NCI-H1694 (cell line): ENCODE data around the gene RFT1.
"Not testable (repeated sequence)": the region's sequence is repeated elsewhere in the genome, so short reads cannot be mapped to it uniquely, and the experiment has no call there.

Experiments used
- DNase-seq: peaks from one replicate; lab custom pipeline; 2025; lab: John Stamatoyannopoulos, UW

The RFT1 gene

GRCh38 chr3:53065841-53066480 is 64.3 kb downstream of the RFT1 start:
- no peak for DNase-seq

DNA sequence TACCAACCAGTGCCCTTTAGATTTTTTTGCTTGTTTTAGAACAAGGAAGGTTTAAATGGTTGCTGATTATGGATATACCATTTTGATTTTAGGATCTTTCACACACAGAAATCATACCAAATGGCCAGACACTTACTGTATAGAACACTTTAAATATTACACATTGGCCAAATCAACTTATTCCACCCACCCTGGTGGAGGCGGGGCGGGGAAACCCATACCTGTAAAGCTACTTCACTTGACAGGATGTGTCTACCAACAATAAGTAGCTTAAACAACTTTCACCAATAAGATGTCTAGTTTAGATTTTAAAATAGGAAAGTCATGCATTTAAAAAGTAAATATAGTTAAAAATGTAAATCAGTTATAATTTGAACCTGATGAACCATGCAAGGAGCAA is 67.3 kb downstream of the RFT1 start:
- no peak for DNase-seq

DNA sequence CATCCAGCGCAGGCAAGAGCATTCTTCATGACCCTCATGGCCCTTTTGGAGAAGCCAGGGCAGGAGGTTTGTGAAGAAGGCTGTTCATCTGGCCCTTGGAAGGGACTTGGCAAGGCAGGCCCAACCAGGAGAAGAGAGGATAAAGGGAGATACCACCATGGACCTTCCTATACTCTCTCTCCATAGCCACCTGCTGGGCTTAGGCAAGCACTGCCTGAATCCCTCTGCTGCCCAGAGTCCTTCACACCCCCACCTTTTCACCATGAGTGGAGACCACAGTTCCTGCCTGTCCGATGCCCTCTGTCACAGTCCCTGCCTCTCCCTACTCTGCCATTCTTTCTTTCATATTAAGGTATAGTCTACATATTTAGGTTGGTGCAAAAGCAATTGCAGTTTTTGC is 73.8 kb downstream of the RFT1 start:
- no peak for DNase-seq

DNA sequence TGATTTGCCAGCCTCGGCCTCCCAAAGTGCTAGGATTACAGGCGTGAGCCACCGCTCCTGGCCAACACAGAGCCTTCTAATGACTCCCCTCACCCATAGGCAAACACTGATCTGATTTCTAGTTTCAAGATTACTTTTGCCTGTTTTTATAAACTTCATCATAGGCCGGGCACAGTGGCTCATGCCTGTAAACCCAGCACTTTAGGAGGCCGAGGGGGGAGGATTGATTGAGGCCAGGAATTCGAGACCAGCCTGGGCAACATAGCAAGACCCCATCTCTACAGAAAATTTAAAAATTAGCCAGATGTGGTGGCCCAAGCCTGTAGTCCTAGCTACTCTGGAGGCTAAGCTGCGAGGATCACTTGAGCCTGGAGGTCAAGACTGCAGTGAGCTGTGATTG is 76.0 kb downstream of the RFT1 start:
- not testable (repeated sequence) for DNase-seq

GRCh38 chr3:53051929-53052328 is 78.3 kb downstream of the RFT1 start:
- DNase-seq = no peak

DNA sequence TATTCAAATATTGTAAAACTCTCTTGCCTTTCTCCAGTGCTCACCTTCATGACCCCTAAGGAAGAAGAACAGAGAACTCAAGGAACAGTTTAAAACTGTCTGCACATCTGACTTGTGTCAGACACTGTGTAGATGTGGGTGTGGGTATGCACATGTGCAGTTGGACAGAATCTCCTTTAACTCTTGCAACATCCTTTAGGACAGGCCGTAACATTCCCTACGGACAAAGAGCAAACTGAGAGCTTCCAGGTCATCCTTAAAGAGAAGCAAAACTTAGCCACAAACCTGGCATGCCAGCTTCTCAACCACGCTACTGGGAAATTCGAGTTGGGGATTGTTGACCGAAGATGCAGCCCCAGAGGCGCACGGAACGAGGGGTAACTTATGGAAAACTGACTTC is 80.2 kb downstream of the RFT1 start:
- no peak for DNase-seq

- DNase-seq = no peak
Observed at GRCh38 chr3:53046171-53047170, 83.8 kb downstream of the RFT1 start.

GRCh38 chr3:53045518-53046170 is 84.6 kb downstream of the RFT1 start, which contains the start of gene SFMBT1:
SFMBT1 (minus strand) TSS chr3:53046073; CDS start chr3:52969128, 76,945 bp downstream.
- no peak for DNase-seq

DNA sequence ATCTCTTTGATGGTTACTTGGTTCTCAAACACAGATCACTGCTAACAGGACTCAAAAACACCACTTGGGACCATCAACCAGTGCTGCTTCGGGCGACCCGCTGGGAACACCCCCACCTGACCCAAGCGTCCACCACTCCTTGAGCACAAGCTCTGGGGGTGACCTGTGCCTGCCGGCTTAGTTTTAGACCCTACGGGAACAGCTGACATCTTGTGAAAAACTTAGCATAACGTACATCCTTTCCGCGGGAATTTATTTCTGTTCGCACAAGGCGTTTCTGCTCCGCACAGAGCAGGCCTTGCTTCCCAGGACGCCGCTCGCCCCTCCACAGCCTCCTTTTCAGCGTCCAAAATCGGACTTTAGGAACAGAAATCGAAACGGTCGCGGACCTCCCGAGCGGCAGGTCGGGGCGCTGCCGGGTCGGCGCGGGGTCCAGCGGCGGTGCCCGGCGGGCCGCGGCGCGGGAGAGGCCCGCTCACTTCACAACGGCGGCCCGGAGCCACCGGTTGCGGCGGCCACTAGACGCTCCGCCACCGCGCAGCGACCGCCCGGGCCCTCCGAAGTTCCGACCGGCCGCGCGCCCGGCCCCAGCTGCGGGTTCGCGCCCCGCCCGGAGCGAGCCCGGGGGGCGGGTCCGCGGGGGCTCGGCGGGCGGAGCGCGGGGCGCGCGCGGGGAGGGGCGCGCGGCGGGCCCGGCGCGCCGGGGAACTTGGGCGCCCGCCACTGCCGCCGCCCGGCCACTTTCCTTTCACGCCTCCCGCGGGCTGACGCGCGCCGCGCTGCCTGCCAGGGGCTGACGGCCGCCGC is 85.3 kb downstream of the RFT1 start:
- DNase-seq = no peak

DNA sequence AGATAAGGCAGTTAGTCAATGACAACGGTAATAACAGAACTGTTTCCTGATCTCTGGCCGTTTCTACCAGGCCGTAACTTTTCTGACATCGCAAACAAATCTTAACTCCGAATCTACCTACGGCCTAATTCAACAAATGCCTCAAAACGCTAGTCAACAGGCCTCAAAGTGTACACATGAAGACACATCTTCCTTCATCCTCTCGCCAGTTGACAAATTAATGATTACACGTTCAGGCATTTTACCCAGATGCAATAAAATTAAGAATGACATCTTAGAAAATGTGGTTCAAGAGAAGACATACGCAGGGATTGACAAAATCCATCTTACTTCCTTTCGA is 85.9 kb downstream of the RFT1 start:
- DNase-seq = no peak

DNA sequence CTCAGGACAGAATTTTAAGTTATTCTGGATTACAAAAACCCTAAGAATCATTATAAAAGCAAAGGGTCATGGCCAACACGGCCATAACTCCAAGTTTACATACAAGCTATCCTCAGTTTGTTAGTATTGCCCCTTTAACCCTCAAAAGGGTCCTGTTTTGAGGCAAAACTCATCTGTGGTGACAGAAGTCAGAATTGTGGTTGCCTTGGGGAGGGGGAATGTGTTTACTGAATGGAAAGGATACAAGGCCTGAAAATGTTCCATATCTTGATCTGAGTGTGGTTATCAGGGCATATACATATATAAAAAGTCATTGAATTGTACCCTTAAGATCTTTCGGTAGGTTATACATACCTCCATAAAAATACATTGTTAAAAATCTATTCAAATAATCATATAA is 86.5 kb downstream of the RFT1 start:
- DNase-seq = no peak

DNA sequence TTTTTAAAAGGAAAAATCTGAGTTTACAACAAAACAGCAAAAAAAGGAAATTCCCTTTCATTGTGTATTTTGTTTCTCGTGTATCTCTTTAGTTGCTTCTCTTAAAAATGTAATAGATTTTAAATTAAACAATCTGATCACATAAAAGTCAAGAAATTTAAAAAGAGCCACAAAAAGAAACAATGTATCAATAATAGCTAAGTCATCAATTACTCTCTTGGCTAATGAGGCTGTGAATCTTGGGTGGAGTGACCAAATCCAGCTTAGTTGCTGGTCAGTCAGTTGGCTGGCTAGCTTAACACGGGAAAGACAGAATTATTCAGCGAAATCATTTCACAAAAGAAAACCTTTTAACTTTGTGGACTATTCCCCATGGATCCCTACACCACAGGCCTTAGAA is 87.6 kb downstream of the RFT1 start:
- no peak for DNase-seq

- DNase-seq = no peak
Observed at GRCh38 chr3:53040351-53040820, 89.8 kb downstream of the RFT1 start.

DNA sequence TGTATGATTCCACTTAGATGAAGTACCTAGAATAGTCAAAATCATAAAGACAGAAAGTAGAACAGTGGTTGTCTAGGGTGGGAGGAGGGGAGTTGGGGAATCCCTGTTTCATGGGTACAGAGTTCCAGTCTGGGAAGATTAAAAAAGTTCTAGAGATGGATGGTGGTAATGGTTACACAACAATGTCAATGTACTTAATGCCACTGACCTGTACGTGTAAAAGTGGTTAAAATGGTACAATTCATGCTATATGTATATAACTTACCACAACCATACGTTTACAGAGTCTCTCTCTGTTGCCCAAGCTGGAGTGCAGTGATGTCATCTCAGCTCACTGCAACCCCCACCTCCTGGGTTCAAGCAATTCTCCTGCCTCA is 90.9 kb downstream of the RFT1 start:
- DNase-seq = no peak

DNA sequence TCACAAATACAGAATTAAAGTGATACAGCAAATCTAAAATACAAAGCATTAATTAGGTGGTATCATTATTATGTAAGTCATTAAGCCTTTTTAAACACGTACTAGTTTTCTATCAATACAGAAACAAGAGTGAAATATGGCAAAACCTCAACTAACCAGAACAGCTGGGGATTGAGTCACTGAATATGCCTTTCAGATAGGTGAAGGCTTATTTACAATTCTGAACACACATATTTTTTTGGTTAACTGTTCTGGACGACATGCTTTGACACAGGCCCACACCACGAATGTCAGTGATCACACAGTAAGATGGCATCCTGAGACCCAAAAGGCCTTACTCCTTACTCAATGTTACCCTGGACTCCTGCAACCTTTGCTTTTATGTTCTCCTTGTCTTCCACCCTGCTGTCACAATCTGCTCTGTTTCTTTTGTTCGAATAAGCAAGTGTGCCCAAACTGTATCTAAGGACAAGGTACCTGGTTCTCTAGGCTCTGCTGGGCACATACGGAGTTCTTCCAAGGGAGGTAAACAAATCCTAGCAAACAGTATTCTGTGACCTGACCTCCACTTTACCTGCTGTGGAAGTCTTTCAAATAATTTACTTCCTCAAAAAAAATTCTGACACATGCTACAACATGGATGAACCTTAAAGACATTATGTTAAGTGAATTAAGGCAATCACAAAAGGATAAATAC is 91.4 kb downstream of the RFT1 start:
- DNase-seq = no peak
